Measurements from ENCODE around the gene TESK1. TPM values are rescaled to one million over a fixed set of nuclear protein-coding genes. Genes with fewer than 3 reads are reported as not detected.
"Not testable (repeated sequence)": the region's sequence is repeated elsewhere in the genome, so short reads cannot be mapped to it uniquely, and the experiment has no call there.

Gene TESK1
- total RNA-seq, 1 donor from 2014 or later = 28.8 TPM

- ATAC-seq = no peak
- intact Hi-C loops (cut with micrococcal nuclease) = no loop called here
- no peak for DNase-seq
Measured at GRCh38 chr9:35575478-35575877, 29.6 kb upstream of the TESK1 start.

- intact Hi-C loops (cut with micrococcal nuclease) = no loop called here
- no peak for DNase-seq
- no peak for ATAC-seq
Measured at GRCh38 chr9:35577486-35577885, 27.6 kb upstream of the TESK1 start.

- ATAC-seq (no peak), DNase-seq (no peak)
- intact Hi-C loops (cut with micrococcal nuclease) = no loop called here
Measured at GRCh38 chr9:35579130-35579529, 25.9 kb upstream of the TESK1 start.

- intact Hi-C loops (cut with micrococcal nuclease); ATAC-seq; DNase-seq: not testable (repeated sequence)
Measured at GRCh38 chr9:35579659-35580227, 25.3 kb upstream of the TESK1 start.

- intact Hi-C loops (cut with micrococcal nuclease); ATAC-seq; DNase-seq: not testable (repeated sequence)
Measured at GRCh38 chr9:35583521-35583920, 21.5 kb upstream of the TESK1 start.

- ATAC-seq; DNase-seq; intact Hi-C loops (cut with micrococcal nuclease): not testable (repeated sequence)
Measured at GRCh38 chr9:35584681-35585080, 20.4 kb upstream of the TESK1 start.

GRCh38 chr9:35588506-35588905 lies 16.6 kb upstream of the TESK1 start:
- ATAC-seq; intact Hi-C loops (cut with micrococcal nuclease); DNase-seq: not testable (repeated sequence)

GRCh38 chr9:35593581-35593980 lies 11.5 kb upstream of the TESK1 start:
- ATAC-seq = no peak
- no peak for DNase-seq
- intact Hi-C loops (cut with micrococcal nuclease) = no loop called here

GRCh38 chr9:35594471-35594870 lies 10.6 kb upstream of the TESK1 start:
- no peak for DNase-seq
- intact Hi-C loops (cut with micrococcal nuclease) = no loop called here
- no peak for ATAC-seq

- DNase-seq; intact Hi-C loops (cut with micrococcal nuclease); ATAC-seq: not testable (repeated sequence)
Measured at GRCh38 chr9:35596907-35597306, 8.2 kb upstream of the TESK1 start.

GRCh38 chr9:35598866-35599590 lies 6.0 kb upstream of the TESK1 start:
- no peak for DNase-seq
- no peak for ATAC-seq
- intact Hi-C loops (cut with micrococcal nuclease) = no loop called here

- ATAC-seq (no peak), DNase-seq (no peak)
- intact Hi-C loops (cut with micrococcal nuclease) = no loop called here
Measured at GRCh38 chr9:35599763-35600604, 5.1 kb upstream of the TESK1 start.

GRCh38 chr9:35603506-35603985 lies 1.5 kb upstream of the TESK1 start:
- peak; percentile 80 for DNase-seq
- ATAC-seq = peak; percentile 30
- intact Hi-C loops (cut with micrococcal nuclease) = no loop called here

- ATAC-seq = peak; percentile 95
- DNase-seq = peak; percentile 100
- intact Hi-C loops (cut with micrococcal nuclease) = no loop called here
Measured at GRCh38 chr9:35603986-35604577, 980 bp upstream of the TESK1 start.

GRCh38 chr9:35605351-35606137 lies 482 bp downstream of the TESK1 start:
- intact Hi-C loops (cut with micrococcal nuclease) = no loop called here
- ATAC-seq = no peak
- DNase-seq = peak; percentile 52

- DNase-seq (no peak), ATAC-seq (no peak)
- intact Hi-C loops (cut with micrococcal nuclease) = no loop called here
Measured at GRCh38 chr9:35606138-35606504, 1.1 kb downstream of the TESK1 start.

GRCh38 chr9:35606726-35607125 lies 1.7 kb downstream of the TESK1 start:
- ATAC-seq (no peak), DNase-seq (no peak)
- intact Hi-C loops (cut with micrococcal nuclease) = no loop called here

GRCh38 chr9:35608221-35608620 lies 3.2 kb downstream of the TESK1 start:
- DNase-seq (no peak), ATAC-seq (no peak)
- intact Hi-C loops (cut with micrococcal nuclease) = no loop called here
